MM.1S (cell line): ENCODE results near the gene CDH22.

Experiments used
- DNase-seq: peaks from one replicate; pipeline ENCODE4 v3.0.0-alpha.2; 2015
- H2AFZ ChIP-seq: fragments of 300-600 bp; sonication (generic); 2 replicates; pipeline ENCODE4 v1.6.0; 2016; ENCODE audit warnings: antibody characterized with exemption, low read length
- H3F3A ChIP-seq: fragments of 300-600 bp; sonication (generic); 2 replicates; pipeline ENCODE4 v1.6.1; 2016; ENCODE audit warnings: mild to moderate bottlenecking, antibody characterized with exemption, low read length, moderate library complexity, mixed read lengths; ENCODE audit not compliant: insufficient read depth
- H3K27ac ChIP-seq: fragments of 300-600 bp; sonication (generic); 2 replicates; pipeline ENCODE4 v1.5.1; 2016; ENCODE audit warnings: mild to moderate bottlenecking, low read length
- H3K27me3 ChIP-seq: fragments of 300-600 bp; sonication (generic); replicated peaks from 2 replicates; pipeline ENCODE4 v1.6.0; 2016; ENCODE audit warnings: low read length; ENCODE audit not compliant: insufficient read depth
- H3K36me3 ChIP-seq: fragments of 300-600 bp; sonication (generic); replicated peaks from 2 replicates; pipeline ENCODE4 v1.6.1; 2016; ENCODE audit warnings: mild to moderate bottlenecking, low read length, mixed read lengths; ENCODE audit not compliant: insufficient read depth
- H3K4me1 ChIP-seq: fragments of 300-600 bp; sonication (generic); 2 replicates; pipeline ENCODE4 v1.6.1; 2016; ENCODE audit warnings: low read length, mixed read lengths
- H3K4me2 ChIP-seq: fragments of 300-600 bp; sonication (generic); 2 replicates; pipeline ENCODE4 v1.6.0; 2016; ENCODE audit warnings: low read depth, low read length
- H3K4me3 ChIP-seq: fragments of 300-600 bp; sonication (generic); 2 replicates; pipeline ENCODE4 v1.5.1; 2016; ENCODE audit warnings: low read length, mixed read lengths
- H3K79me2 ChIP-seq: fragments of 300-600 bp; sonication (generic); 2 replicates; pipeline ENCODE4 v1.6.1; 2016; ENCODE audit warnings: mixed run types, low read length, mixed read lengths
- H3K9ac ChIP-seq: fragments of 300-600 bp; sonication (generic); 2 replicates; pipeline ENCODE4 v1.6.1; 2016; ENCODE audit warnings: low read length, mixed read lengths
- H3K9me2 ChIP-seq: fragments of 300-600 bp; sonication (generic); replicated peaks from 2 replicates; pipeline ENCODE4 v1.6.1; 2016; ENCODE audit warnings: mild to moderate bottlenecking, low read length, mixed read lengths; ENCODE audit not compliant: insufficient read depth
- H3K9me3 ChIP-seq: fragments of 300-600 bp; sonication (generic); replicated peaks from 2 replicates; pipeline ENCODE4 v1.6.1; 2016; ENCODE audit warnings: mild to moderate bottlenecking, low read length, mixed read lengths; ENCODE audit not compliant: insufficient read depth
- H4K20me1 ChIP-seq: fragments of 300-600 bp; sonication (generic); 2 replicates; pipeline ENCODE4 v1.6.1; 2016; ENCODE audit warnings: mild to moderate bottlenecking, low read length, moderate library complexity, mixed read lengths; ENCODE audit not compliant: insufficient read depth
- CTCF ChIP-seq: fragments of 300-600 bp; sonication (generic); IDR thresholded peaks from 2 replicates; pipeline ENCODE4 v1.5.1; 2016; ENCODE audit warnings: antibody characterized with exemption, low read length, mixed read lengths
- EZH2 ChIP-seq: fragments of 300-600 bp; sonication (generic); optimal IDR thresholded peaks from 2 replicates; pipeline ENCODE3; 2017; ENCODE audit warnings: low read depth, mild to moderate bottlenecking, antibody characterized with exemption, low read length, mixed read lengths
- EZH2phosphoT487 ChIP-seq: fragments of 300-600 bp; sonication (generic); IDR thresholded peaks from 2 replicates; pipeline ENCODE4 v1.6.1; 2018; ENCODE audit warnings: antibody characterized with exemption, low read length

Gene CDH22

GRCh38 chr20:46291401-46291800, 16.9 kb downstream of the CDH22 start:
- Histone ChIP-seq H3K9me2 (no peaks in the 10 kb centered on the region), H3K36me3 (no peaks in the 10 kb centered on the region), H3K4me2 (no peak overlapping the region), H3K27ac (no peak overlapping the region), H3K27me3 (peaks cover 86% of the 10 kb centered on the region), H3K4me1 (no peaks in the 10 kb centered on the region), H4K20me1 (no peaks in the 10 kb centered on the region), H3K9me3 (no peaks in the 10 kb centered on the region), H3K79me2 (no peaks in the 10 kb centered on the region), H2AFZ (no peak overlapping the region), H3F3A (no peaks in the 10 kb centered on the region), H3K4me3 (no peak overlapping the region), H3K9ac (no peak overlapping the region)
- TF ChIP-seq EZH2 (no peak), CTCF (no peak), EZH2phosphoT487 (no peak)
- DNase-seq = no peak

- Histone ChIP-seq H3K27me3 (peaks cover 86% of the 10 kb centered on the region), H3K9me2 (no peaks in the 10 kb centered on the region), H3K9ac (no peak overlapping the region), H3K4me3 (no peak overlapping the region), H3K4me2 (no peak overlapping the region), H3K79me2 (no peaks in the 10 kb centered on the region), H3K9me3 (no peaks in the 10 kb centered on the region), H3K27ac (no peak overlapping the region), H3K36me3 (no peaks in the 10 kb centered on the region), H3K4me1 (no peaks in the 10 kb centered on the region), H4K20me1 (no peaks in the 10 kb centered on the region), H3F3A (no peaks in the 10 kb centered on the region), H2AFZ (no peak overlapping the region)
- TF ChIP-seq CTCF = no peak
- no peak for TF ChIP-seq EZH2
- TF ChIP-seq EZH2phosphoT487 = no peak
- DNase-seq = no peak
Measured at GRCh38 chr20:46289432-46289831, 18.9 kb downstream of the CDH22 start.

GRCh38 chr20:46286977-46287376, 21.3 kb downstream of the CDH22 start:
- Histone ChIP-seq H3K27me3 (peaks cover 93% of the 10 kb centered on the region), H3K79me2 (no peaks in the 10 kb centered on the region), H4K20me1 (no peaks in the 10 kb centered on the region), H3F3A (no peaks in the 10 kb centered on the region), H3K9me3 (no peaks in the 10 kb centered on the region), H3K9ac (no peak overlapping the region), H3K4me3 (no peak overlapping the region), H3K9me2 (no peaks in the 10 kb centered on the region), H3K4me2 (no peak overlapping the region), H3K4me1 (no peaks in the 10 kb centered on the region), H2AFZ (no peak overlapping the region), H3K36me3 (no peaks in the 10 kb centered on the region), H3K27ac (no peak overlapping the region)
- DNase-seq = no peak
- TF ChIP-seq EZH2phosphoT487 (no peak), CTCF (no peak), EZH2 (no peak)
